Cardiac muscle cell (in vitro differentiated cells and primary cell): ENCODE data around the gene TGFB2. TPM values are rescaled to one million over a fixed set of nuclear protein-coding genes. Genes with fewer than 3 reads are reported as not detected.
A peak's percentile ranks its signal among the peaks of the same experiment; 100 is the strongest.

Source experiments
- DNase-seq, 2 donors: peaks; one replicate each; pipeline versions ENCODE4 v3.0.0 to v3.0.0-alpha.2; 2010 to 2017; ENCODE audit warnings: low read depth in 1 of 2, low spot score in 1 of 2
- H3K27ac ChIP-seq: fragments of 200-600 bp; sonication (generic); 2 replicates; pipeline ENCODE4 v1.5.1; 2016
- H3K27me3 ChIP-seq: fragments of 200-600 bp; sonication (generic); 2 replicates; pipeline ENCODE4 v1.6.0; 2016; ENCODE audit warnings: control low read depth
- H3K36me3 ChIP-seq: fragments of 200-600 bp; sonication (generic); 2 replicates; pipeline ENCODE4 v1.5.1; 2016; ENCODE audit warnings: control low read depth
- H3K4me1 ChIP-seq: fragments of 200-600 bp; sonication (generic); 2 replicates; pipeline ENCODE4 v1.8.1; 2017; ENCODE audit warnings: low read depth, mild to moderate bottlenecking, mixed run types
- H3K4me3 ChIP-seq: fragments of 200-600 bp; sonication (generic); 2 replicates; pipeline ENCODE4 v1.5.1; 2016; ENCODE audit warnings: mild to moderate bottlenecking
- H3K9me3 ChIP-seq: fragments of 200-600 bp; sonication (generic); 2 replicates; pipeline ENCODE4 v1.5.1; 2017; ENCODE audit warnings: low read depth, mild to moderate bottlenecking, control low read depth
- polyA plus RNA-seq: library from polyadenylated mRNA; unstranded; fragments of >200 nt; fragmentation: Nextera tagmentation; extraction: Ambion mirVana; gene quantifications from 2 replicates; pipeline ENCODE4 v1.2.1, GENCODE V29; 2016
- total RNA-seq: library from RNA; depleted of rRNA; stranded (reverse); fragments of >200 nt; gene quantifications from 2 replicates; pipeline ENCODE4 v1.2.3, GENCODE V29; 2016
- TF ChIP-seq, protein P1 (sequence below): IDR thresholded peaks from 2 replicates; pipeline ENCODE4 v1.5.1; 2012; ENCODE audit warnings: low read depth, mild to moderate bottlenecking, low read length

TGFB2 gene
- total and polyA plus RNA-seq, 2 experiments from 2014 or later: 132 to 171 TPM

DNA sequence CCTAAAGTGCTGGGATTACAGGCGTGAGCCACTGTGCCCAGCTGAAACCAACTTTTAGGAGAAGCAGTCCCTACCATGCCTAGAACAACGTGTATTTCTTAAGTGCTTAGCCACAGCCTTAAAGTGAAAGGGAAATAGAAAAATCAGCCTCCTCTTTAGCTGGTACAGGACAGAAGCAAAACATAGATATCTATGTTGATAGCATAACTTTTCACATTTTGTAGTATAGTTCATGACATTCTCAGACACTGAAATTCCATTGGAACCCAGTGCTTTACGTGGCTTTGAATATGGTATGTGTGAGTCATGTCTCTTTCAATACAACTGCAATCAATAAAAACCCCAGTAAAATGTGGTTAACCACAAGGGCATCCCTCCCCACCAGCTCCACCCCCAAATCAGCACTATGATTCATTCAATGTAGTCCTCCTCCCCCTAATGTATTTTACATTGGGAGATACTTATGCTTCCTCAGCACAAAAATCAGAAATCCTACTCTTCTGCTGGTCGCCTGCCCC, 32.1 kb downstream of the TGFB2 start:
- peak in 1 of 2 donors; percentile 95 for DNase-seq
- H3K27me3 ChIP-seq: no peaks in the 10 kb centered on the region
- H3K4me3 ChIP-seq: no peak overlapping the region
- peaks cover 16% of the 10 kb centered on the region for H3K36me3 ChIP-seq
- peak overlapping the region; percentile 51 for H3K27ac ChIP-seq
- TF ChIP-seq, protein P1, sequence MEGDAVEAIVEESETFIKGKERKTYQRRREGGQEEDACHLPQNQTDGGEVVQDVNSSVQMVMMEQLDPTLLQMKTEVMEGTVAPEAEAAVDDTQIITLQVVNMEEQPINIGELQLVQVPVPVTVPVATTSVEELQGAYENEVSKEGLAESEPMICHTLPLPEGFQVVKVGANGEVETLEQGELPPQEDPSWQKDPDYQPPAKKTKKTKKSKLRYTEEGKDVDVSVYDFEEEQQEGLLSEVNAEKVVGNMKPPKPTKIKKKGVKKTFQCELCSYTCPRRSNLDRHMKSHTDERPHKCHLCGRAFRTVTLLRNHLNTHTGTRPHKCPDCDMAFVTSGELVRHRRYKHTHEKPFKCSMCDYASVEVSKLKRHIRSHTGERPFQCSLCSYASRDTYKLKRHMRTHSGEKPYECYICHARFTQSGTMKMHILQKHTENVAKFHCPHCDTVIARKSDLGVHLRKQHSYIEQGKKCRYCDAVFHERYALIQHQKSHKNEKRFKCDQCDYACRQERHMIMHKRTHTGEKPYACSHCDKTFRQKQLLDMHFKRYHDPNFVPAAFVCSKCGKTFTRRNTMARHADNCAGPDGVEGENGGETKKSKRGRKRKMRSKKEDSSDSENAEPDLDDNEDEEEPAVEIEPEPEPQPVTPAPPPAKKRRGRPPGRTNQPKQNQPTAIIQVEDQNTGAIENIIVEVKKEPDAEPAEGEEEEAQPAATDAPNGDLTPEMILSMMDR: no peak
- no peaks in the 10 kb centered on the region for H3K9me3 ChIP-seq
- peaks cover 77% of the 10 kb centered on the region for H3K4me1 ChIP-seq

DNA sequence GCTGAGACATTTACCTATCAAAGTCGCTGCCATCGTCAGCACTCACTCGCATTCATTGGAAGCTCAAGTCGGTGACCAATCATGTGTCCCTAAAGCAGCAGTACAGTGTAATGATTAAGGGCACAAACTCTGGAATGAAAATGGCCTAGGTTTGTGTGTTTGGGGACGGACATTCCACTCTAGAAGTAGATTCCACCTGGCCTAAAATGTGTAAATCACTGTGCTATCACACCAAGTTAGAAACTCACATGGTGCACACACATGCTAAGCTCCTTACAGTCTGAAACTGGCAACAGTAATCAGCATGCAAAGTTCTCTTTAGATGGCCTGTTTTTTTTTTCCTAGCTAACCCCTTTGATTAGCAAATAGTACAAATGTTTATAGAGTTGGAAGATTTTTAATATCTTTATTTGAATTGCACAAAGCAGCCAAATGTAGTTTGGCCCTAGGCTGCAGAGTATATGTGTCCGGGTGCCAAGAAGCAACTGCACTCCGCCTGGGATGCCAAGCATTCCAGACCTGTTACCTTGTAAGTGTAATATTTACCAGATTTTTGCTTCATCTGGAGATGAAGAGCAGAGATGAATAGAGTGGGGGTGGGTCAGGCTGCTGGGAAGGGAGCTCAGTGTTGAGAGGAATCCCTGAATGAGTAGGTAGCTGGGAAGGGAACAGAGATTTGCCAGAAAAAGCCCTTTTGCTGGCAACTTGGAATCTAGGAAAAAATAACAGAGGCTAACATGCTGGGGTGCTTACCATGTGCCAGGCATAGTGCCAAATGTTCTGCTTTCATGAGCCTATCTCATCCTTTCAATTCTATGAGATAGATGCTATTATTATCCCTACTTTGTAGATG, 35.2 kb downstream of the TGFB2 start:
- Histone ChIP-seq H3K27me3 (no peaks in the 10 kb centered on the region), H3K4me3 (no peak overlapping the region), H3K9me3 (no peaks in the 10 kb centered on the region), H3K27ac (peak overlapping the region; percentile 83), H3K4me1 (peaks cover 75% of the 10 kb centered on the region), H3K36me3 (peaks cover 16% of the 10 kb centered on the region)
- TF ChIP-seq, protein P1: no peak
- DNase-seq: peak; percentile 42 to 67

DNA sequence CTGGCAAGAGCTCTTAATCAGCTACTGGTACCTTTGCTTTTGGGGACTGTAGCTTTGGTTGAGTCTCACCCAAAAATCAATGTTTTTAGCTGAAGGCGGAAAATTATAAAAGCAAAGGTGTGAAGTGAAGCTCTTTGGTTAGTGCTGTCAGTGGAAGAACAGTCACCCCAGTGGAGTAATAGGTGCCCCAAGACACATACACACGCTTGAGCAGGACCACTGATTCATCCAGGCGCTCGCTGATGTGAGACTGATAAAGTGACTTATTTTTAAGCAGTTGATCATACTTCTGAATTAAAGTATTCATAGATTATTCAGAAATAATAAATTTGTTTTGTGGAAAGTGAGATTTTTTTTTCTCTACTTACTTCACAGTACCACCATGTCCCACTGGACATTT, 37.1 kb downstream of the TGFB2 start:
- Histone ChIP-seq H3K4me1 (peaks cover 75% of the 10 kb centered on the region), H3K36me3 (peaks cover 8% of the 10 kb centered on the region), H3K9me3 (no peaks in the 10 kb centered on the region), H3K27me3 (no peaks in the 10 kb centered on the region), H3K4me3 (no peak overlapping the region), H3K27ac (peak overlapping the region; percentile 83)
- DNase-seq: no peak
- TF ChIP-seq, protein P1: no peak

DNA sequence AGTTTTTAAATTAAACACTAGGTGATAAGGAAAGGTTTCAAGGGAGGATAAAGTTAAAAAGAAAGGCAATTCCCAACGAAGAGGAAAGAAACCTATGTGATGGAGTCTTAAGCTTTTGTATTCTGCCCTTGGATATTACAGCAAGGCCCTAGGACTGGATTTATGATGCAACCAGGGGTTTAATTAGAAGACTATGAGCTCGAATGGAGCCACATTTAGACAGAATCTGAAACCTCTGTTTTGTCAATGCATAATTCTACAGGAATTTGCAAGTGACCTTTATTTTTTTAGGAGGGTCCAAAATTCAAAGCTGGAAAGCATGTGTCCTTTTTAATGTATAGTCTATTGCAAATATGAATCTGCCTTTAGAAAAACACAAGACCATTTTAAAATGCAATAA, 37.9 kb downstream of the TGFB2 start:
- no peak for DNase-seq
- TF ChIP-seq, protein P1: no peak

DNA sequence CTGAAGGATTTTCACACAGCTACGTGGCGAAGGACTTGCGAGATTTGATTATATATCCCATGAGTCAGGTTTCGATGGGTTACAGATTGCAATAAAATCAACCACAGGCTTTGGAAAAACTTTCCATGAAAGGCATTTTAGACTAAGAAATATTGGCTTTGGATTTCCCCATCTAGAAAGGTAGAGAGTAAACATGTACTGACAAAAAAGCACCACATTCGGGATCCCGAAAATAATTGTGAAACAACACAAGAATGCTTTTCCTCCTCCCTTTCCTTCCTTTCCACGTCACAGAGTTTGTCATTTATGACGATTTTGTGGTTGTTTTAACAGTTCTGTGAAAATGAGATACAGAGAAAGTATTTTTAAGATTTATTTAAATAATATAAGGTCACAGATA, 38.5 kb downstream of the TGFB2 start:
- H3K4me3 ChIP-seq: no peak overlapping the region
- no peaks in the 10 kb centered on the region for H3K27me3 ChIP-seq
- TF ChIP-seq, protein P1: no peak
- peaks cover 81% of the 10 kb centered on the region for H3K4me1 ChIP-seq
- peaks cover 8% of the 10 kb centered on the region for H3K36me3 ChIP-seq
- peak overlapping the region; percentile 47 for H3K27ac ChIP-seq
- H3K9me3 ChIP-seq: no peaks in the 10 kb centered on the region
- peak in 1 of 2 donors; percentile 84 for DNase-seq

More for the DNA sequence above, 37.9 kb downstream of the TGFB2 start:
- no peak overlapping the region for H3K4me3 ChIP-seq
- H3K27me3 ChIP-seq: no peaks in the 10 kb centered on the region
- H3K9me3 ChIP-seq: no peaks in the 10 kb centered on the region
- H3K27ac ChIP-seq: peak overlapping the region; percentile 47
- H3K36me3 ChIP-seq: peaks cover 8% of the 10 kb centered on the region
- H3K4me1 ChIP-seq: peaks cover 80% of the 10 kb centered on the region
